Lung microvascular endothelial cell (primary cell): ENCODE data around the gene MIA2. TPM values are rescaled to one million over a fixed set of nuclear protein-coding genes. Genes with fewer than 3 reads are reported as not detected.
"Not testable (repeated sequence)": the region's sequence is repeated elsewhere in the genome, so short reads cannot be mapped to it uniquely, and the experiment has no call there.

Source experiments
- DNase-seq, 2 donors: peaks; one replicate each; pipeline versions ENCODE4 v3.0.0 to v3.0.0-alpha.2; 2010; ENCODE audit warnings: low read depth in 2 of 2
- total RNA-seq: library from RNA; depleted of rRNA; stranded (reverse); fragments of >200 nt; gene quantifications from 2 replicates; pipeline ENCODE4 v1.2.1, GENCODE V29; 2014

MIA2 gene
- total RNA-seq, 1 donor from 2014 or later = 17.3 TPM

DNA sequence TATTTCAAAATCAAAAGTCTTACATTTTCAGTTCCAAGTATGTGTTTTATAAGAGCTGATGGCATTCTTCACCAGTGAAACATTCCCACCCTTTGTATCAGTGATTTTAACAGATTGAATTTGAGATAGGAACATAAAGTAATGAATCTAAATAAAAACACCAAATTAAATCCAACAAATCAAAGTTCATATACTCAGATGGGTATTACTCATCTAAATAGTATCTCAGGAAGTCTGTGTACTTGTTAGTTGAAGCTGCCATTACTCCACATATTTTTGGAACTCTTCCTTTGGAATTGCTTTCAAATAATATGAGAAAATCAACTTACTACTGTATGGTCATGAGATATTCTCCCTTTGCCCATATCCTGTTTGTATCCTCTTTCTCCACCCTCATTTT, 89.1 kb downstream of the MIA2 start:
- DNase-seq = peak in 1 of 2 donors; percentile 15

DNA sequence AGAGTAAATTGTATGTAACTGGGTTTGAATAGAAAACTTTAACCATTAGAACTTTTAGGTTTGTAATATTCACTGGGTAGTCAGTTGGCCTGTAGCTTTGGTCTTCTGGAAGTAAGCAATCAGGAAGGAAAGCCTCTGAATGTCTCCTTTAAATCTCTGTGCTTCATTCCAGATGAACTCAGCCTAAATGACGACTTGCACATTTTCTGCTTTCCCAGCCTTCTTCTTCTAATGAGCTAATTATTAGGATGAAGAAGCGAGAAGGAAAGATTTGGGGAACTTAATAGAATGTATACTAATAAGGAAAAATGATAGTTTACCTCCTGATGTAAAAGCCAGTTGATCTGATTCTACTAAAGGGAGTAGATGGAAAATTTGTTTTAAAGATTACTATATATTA, 90.4 kb downstream of the MIA2 start:
- no peak for DNase-seq

DNA sequence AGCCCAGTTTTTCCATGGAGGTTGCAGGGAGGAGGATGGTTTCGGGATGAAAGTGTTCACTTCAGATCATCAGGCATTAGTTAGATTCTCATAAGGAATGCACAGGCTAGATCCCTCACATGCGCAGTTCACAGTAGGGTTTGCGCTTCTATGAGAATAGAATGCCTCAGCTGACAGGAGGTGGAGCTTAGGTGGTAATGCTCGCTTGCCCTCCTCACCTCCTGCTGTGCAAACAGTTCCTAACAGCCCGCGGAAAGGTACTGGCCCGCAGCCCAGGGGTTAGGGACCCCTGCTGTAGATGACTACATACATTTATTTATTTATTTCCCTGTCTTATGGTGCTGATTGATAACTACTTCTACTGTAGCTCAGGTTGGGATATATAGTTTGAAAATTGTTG, 105.3 kb downstream of the MIA2 start:
- DNase-seq = peak in 1 of 2 donors; percentile 35

DNA sequence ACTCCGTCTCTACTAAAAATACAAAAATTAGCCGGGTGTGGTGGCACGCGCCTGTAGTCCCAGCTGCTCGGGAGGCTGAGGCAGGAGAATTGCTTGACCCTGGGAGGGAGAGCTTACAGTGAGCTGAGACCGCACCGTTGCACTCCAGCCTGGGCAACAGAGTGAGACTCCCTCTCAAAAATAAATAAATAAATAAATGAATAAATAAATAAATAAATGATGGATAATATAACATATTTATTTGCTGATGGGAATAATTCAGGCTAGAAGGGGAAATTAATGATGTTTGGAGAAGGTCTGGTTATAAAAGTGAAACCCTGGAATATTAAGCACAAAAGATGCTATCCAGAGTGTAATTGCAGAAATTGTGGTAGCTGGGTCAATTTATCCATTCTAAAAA, 107.4 kb downstream of the MIA2 start:
- DNase-seq = not testable (repeated sequence)

DNA sequence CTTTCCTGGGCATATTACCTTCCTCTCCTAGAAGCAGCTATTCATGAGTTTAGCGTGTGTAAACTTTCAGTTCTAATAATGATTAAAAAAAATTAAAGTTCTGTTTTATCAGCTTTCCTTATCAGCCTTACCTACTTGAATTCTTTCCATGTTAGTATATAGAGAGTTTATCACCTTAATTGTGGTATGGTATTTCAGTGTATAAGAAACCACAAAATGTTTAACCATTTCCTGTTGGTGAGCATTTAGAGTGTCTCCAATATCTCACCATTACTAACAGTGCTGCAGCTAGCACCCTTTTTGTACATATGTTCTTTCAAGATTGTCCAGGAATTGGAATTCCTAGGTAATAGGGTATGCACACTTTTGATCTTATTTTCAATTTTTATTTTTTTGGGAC, 109.1 kb downstream of the MIA2 start:
- no peak for DNase-seq

DNA sequence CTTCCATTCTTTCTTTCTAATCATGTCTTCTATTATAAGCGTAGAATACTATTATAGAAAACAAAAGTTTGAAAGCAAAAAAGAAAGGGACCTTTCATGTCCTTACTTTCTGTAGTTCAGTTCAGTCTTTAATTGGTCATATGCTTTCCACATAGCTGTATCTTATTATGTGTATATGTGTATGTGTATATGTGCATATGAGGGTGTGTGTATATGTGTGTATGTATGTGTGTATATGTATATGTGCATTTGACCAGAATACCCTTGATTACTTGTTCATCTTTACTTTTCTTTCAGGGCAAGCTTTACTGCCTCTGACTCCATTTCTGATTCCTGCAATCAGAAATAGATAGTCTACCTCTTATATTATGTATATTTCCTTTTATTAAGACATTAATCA, 109.9 kb downstream of the MIA2 start:
- DNase-seq = no peak

DNA sequence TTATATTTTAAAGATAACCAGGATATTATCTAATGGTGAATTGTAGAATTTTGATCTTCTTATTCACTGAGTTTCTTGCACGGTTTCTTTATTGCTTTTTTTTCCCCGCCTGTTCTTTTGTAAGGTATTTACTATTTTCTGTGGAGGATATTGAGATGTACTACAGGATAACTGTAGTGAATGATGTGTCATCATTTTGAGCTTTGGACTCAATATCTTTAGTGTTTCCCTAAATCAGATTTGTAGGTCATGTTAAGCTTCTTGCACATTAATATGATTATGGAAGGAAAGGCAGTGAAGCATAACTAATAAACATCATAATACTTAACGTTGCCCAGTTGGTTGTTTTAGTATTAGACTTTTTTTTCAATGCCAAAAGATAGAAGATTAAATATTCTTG, 117.2 kb downstream of the MIA2 start:
- no peak for DNase-seq

DNA sequence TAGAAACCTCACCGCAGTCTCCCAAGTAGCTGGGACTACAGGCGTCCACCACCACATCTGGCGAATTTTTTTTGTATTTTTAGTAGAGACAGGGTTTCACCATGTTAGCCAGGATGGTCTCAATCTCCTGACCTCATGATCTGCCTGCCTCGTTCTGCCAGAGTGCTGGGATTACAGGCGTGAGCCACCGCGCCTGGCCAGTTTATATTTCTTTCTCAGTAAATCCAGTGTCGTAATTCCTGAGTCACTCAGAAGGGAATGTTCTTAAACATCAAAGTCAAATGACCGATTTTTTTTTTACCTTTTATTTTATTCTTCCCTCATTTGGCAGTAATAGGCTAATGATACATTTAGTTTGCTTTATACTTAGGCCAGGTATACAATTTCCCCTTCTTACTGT, 118.0 kb downstream of the MIA2 start:
- DNase-seq = no peak

DNA sequence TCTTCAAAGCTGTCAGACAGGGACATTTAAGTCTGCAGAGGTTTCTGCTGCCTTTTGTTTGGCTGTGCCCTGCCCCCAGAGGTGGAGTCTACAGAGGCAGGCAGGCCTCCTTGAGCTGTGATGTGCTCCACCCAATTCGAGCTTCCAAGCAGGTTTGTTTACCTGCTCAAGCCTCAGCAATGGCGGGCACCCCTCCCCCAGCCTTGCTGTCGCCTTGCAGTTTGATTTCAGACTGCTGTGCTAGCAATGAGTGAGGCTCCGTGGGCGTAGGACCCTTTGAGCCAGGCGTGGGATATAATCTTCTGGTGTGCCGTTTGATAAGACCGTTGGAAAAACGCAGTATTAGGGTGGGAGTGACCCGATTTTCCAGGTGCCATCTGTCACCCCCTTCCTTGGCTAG, 125.4 kb downstream of the MIA2 start:
- DNase-seq = not testable (repeated sequence)

DNA sequence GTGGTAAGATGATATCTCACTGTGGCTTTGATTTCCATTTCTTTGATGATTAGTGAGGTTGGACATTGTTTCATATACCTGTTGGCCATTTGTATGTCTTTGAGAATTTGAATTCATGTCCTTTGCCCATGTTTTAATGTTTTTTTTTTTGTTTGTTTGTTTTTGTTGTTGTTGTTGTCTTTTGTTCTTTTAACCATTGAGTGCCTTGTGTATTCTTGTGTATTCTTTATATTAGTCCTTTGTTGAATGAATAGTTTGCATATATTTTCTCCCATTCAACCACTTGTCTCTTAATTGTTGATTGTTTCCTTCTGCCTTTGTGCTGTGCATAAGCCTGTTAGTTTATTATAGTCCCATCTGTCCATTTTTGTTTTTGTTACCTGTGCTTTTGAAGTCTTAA, 126.6 kb downstream of the MIA2 start:
- DNase-seq = no peak

DNA sequence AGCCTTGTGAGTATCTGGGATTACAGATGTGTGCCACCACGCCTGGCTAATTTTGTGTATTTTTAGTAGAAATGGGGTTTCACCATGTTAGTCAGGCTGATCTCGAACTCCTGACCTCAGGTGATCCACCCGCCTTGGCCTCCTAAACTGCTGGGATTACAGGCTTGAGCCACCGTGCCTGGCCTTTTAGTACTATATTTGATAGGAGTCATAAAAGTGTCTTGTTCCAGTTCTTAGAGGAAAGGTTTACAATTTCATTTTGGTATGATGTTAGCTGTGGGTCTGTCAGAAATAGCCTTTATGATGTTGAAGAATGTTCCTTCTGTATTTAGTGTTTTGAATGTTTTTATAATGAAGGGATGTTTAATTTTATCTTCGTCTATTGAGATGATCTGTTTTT, 127.8 kb downstream of the MIA2 start:
- DNase-seq = not testable (repeated sequence)

DNA sequence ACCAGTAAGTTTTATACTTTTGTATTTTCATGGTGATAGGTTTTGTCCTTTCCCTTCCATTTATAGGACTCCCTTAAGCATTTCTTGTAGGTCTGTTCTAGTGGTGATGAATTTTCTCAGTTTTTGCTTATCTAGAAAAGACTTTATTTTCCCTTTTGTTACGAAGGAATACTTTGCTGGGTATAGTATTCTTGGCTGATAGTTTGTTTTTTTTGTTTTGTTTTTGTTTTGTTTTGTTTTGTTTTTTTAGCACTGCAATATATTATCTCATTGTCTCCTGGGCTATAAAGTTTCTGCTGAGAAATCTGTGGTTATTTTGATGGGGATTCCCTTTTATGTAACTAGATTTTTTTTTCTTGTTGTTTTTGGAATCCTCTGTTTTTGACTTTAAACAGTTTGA, 130.8 kb downstream of the MIA2 start:
- no peak for DNase-seq

DNA sequence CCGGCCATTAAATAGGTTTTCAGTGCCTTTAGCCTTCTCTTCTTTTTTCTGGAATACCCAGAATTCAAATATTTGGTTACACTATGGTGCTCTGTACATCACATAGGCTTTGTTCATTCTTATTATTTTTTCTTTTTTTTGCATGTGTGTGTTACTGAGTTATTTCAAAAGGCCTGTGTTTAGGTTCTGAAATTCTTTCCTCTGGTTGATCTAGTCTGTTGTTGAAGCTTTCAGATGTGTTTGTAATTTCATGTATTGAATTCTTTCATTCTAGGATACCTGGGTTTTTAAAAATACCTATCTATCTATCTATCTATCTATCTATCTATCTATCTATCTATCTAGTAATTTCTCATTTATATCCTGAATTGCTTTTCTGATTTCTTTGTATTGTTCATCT, 131.6 kb downstream of the MIA2 start:
- DNase-seq = no peak

DNA sequence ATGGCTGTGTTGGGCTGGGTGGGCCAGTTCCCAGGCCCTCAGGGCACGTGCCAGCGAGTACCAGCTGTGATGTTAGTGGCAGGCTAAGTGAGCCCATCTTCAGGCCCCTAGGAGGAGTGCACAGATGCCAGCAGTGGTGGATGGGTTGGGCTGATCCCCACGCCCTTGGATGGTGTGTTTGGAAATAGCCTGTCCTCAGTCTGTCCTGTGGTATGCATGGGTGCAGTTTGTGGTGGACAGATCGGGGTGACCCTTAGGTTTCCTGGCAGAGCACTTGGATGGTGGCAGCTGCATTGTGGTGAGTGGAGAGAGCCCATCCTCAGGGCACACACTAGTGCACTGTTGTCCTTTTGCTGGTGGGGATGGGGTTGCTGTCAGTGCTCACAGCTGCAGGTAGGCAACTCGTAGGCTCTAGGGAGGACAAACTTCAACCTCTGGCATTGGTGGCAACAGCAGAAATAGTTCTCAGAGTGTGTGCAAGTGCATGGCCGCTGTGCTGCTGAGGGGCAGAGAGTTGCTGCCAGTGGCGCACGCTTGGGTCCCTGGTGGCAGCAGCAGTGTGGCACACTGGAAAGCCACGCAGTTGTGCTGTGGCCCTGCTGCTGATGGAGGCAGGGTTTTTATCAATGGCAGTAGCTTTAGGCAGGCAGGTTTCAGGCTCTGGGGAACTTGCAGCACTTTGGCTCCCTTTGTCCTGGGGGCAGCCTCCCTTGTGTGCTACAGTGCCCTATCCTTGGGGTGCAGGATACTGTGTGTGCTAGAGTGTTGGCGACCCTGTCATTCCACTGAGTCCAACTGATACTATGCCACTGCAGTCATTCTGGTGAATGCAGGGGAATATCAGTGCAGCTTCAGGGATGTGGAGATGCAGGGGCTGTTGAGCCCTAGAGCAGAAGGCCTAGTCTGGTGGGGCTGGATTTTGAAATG, 133.0 kb downstream of the MIA2 start:
- DNase-seq = no peak

DNA sequence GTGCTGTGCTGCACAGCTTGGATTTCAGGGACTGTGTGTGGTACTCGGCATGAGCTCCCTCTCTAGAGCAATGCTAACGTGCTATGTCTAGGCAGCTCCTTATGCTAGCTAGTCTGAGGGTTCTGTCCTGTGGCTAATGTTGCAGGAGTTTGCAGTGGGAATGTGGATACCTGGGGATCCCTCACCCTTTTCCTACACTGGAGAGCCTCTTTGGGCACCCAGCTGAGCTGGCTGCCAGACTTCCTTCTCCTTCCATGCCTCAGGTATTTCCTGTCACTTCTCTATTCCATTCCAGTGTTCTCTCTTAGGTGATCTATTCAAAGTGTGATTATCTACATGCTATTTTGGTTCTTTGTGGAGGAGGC, 133.7 kb downstream of the MIA2 start:
- DNase-seq = no peak

DNA sequence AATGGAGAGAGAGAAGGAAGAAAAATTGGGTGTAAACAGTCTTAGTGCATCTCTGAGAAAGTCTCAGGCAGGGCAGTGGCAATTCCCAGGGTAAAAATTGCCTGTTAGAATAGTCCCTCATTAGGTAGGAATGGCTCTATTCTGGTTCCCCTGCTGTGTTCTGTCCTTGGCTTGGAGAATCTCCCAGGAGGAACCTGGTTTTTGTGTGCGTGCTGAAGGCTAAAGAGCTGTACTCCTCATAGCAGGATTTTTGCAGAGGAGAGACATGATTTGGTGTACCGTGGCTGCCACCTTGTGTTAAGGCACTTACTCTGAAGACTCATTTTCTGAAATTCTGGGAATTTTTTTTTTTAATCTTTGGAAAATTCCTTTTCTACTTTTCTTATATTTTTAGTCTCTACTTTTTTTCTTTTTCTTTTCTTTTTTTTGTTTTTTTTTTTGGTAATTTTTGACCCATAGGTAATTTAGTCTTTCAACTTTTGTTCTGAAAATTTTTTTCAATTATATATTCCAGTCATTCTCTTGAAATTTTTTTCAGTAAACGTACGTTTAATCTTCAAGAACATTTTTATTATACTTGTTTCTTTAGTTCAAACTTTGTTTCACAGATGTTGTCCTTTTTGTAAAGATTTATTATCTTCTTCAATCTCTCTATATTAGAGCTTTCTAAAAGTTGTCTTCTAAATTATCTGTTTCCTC, 134.7 kb downstream of the MIA2 start:
- peak; percentile 76 to 81 for DNase-seq

DNA sequence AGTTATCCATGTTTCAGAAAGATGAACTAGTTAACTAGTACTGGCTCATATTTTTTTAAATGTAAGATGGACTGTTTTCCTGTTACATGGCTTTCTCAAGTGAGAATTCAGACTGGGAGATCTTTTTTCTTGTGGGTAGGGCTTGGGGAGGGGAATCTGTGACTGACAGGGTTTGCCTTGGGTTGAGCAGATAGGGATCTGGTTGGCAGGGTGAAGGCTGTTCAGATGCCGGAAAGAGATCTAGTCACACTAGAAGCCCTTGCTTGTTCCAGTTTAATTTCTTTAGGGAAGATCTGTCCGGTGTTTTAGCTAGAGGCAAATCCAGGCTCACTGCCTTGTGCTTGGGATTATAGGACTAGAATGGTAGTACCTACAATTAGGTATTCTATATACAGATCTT, 135.3 kb downstream of the MIA2 start:
- DNase-seq = no peak

DNA sequence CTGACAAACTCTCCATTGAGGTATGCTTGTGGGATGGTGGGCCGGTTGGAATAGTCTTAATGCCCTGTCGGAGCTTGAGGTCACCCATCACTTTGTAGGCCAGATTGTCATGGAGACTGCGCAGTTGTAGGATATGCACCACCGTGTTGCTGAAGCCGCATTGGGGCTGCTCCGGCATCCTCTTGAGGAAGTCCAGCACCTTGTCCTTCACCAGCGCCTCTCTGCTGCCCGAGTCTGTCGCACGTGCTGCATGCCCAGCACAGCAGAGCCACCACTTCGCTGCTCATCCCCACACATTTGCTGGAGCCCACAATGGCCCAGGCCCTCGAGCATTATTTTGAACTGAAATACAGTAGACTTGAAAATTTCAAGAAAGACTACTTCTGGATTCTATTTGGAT, 136.7 kb downstream of the MIA2 start:
- DNase-seq = no peak

DNA sequence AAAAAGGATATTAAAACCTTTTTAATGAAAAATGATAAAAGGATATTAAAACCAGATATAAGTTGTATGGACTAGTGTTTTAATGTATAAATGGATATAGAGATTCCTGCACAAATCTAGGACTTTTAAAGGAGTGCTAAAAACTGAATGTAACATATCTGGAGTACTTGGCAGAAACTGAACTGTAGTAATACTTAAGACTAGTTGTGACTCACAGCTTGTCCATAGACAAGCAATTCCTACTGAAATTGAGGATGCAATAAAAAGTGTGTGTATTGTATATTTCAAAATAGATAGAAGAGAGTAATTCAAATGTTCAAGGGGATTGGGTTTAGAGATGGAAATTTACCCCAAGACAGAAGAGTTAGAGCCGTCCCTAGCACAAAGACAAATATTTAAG, 138.9 kb downstream of the MIA2 start:
- DNase-seq = peak in 1 of 2 donors; percentile 15

DNA sequence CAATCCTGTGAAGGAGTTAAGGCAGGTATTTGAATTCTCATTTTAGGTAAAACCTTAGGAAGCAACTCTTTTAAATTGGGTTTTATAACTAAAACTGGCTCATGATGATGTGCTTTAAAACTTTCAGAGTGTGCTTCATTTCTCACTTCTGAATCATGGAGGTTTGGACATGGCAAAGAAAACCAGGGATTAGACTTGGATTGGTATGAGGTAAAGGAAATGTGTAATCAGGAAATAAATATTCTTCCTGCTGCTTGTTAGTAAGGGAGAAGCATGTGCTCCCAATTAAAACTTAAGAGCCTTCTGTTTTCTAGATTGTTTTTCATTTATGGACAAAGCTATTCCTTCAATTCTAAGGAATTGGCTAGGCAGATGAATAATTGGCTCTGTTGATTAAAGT, 141.1 kb downstream of the MIA2 start:
- peak; percentile 30 to 81 for DNase-seq

DNA sequence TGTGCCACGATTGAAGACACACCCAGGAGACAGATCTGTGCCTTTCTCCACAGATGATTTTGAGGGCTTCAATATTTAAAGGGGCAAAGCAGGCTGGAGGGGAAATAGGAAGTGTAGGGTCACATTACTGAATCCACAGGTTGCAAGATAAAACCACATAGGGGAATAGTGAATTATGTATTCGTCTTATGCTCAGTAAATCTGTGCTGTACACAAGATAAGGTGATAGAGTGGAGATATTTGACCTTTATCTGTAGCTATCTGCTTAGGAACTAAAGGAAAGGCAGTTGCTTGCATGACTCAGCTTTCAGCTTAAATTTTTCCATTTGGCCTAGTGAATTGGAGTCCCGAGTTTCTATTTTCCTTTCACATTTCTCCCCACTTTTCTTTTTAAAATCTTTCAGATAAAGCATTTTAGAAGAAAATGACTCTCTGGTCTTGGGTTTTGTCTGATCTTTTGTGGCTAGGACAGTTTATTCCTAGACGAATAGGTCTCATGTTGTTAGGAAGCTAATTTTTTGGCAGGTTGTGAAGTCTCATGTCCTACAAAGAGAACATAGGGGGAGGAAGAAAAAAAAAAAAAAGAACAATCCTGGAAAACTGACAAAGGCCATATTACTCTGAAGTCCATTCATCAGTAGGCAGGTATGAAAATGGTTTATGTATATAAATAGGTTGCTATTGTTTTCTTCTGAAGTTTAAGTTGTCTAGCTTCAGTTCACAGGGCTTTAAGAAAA, 143.1 kb downstream of the MIA2 start:
- DNase-seq = peak; percentile 60 to 74

DNA sequence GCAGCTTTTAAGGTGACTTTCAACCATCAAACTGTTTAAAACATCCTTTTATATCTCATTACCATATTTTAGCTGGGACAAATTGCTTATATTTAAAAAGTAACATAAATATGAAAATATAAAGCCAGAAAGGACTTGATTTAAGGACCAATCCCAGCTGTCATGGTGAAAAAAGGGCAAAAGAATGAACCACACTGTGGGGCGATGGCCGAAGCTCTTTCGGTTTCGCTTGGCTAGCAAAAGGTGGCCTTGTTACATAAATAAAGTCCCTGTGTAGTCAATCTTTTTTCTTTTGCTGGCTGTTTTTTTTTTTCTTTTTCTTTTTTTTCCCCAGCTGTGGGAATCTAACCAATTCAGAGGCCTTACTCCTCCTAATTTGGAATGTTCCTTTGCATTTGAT, 147.7 kb downstream of the MIA2 start:
- DNase-seq = no peak
